Cerebellar nuclear complex (tissue), 1 donor: Measurements from ENCODE around the gene TNRC18.
"Not testable (repeated sequence)": the region's sequence is repeated elsewhere in the genome, so short reads cannot be mapped to it uniquely, and the experiment has no call there.

Source experiments
- DNase-seq, 2 experiments: peaks; one replicate each; lab custom pipeline; 2025; lab: John Stamatoyannopoulos, UW

The TNRC18 gene

DNA sequence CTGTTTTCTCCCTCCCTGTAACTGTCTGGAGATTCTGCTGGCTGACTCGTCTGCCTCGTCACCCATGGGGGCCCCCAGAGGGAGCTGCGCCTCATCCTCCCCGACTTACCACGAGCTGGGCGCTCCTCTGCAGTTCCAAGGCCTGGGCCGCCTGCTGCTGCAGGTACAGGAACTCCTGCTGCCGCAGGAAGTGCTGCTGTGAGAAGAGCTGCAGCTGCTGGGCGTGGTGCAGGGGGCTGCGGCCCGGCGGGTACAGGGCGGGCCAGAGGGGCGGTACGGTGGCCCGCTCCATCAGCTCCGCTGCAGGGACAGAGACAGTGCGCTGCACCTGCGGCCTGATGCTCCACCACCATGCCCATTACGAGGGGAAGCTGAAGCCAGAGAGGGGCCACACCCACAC is 47.7 kb downstream of the TNRC18 start:
- no peak for DNase-seq

DNA sequence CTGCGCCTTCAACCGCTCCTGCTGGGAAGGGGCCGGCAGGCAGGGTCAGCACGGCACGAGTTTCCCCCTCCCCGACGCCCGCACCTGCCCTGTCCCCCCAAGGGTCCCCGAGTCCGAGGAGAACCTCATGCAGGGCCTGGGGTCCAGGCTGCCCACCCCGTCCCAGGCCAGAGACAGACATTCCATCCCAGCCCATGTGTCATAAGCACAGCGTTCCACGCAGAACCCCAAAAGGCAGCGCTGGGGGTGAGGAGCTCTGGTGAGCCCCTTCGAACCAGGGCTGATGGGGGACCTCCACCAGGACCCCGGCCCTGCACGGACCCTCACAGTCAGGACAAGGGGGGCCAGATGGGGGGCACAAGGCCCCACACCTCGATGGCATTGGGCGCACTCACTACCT is 49.2 kb downstream of the TNRC18 start:
- no peak for DNase-seq

DNA sequence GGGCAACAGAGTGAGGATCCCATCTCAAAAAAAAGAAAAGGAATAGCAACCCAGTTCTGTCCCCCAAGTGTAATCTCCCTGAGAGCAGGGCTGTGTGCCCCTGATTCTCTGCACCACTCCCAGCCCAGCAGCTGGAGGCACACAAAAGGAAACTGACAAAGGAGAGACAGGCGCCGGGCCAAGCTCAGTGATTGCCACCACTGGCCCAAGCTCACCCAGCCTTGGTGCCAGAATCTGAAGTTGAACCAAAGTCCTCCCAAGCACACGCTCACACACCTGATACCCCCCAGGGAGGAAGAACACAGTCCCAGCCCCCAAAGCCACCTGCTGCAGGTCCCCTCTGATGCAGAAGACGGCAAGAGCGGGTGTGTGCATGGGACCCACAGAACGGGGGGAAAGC is 50.3 kb downstream of the TNRC18 start:
- no peak for DNase-seq

GRCh38 chr7:5370454-5371353 is 52.9 kb downstream of the TNRC18 start:
- no peak for DNase-seq

DNA sequence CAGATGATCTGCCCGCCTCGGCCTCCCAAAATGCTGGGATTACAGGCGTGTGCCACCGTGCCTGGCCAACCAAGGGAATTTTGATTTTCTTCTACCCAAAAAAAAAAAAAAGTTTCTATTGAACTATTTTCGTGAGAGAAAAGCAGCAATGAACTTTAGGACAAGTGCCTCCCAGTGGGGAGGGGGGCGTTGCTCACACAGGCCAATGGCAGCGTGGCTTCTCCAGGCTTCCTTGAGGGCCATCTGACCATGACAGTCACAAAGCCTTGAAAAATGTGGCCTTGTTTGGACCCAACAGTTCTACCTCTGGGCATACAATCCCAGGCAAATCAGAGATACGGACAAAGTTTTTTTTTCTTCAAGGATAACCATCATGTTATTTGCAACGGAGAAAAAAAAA is 56.0 kb downstream of the TNRC18 start:
- DNase-seq, result no peak

DNA sequence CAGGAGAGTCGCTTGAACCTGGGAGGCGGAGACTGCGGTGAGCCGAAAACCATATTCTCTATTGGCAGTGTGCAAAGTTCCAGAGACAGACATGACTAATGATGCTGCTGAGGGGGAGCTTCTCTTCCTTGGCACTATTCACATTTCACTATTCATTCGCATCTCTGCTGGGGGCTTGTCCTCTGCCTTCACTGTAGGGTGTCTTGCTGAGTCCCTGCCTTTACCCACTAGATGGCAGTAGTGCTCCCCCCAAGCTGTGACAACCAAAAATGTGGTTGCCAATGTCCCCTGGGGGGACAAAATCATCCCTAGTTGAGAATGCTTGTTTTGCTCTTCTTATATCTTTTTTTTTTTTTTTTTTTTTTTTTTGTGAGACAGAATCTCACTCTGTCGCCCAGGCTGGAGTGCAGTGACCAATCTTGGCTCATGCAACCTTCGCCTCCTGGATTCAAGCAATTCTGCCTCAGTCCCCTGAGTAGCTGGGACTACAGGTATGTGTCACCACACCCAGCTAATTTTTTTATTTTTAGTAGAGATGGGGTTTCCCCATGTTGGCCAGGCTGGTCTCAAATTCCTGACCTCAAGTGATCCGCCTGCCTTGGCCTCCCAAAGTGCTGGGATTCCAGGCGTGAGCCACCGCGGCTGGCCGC is 57.5 kb downstream of the TNRC18 start:
- peak in 1 of 2 experiments; percentile 84 for DNase-seq

DNA sequence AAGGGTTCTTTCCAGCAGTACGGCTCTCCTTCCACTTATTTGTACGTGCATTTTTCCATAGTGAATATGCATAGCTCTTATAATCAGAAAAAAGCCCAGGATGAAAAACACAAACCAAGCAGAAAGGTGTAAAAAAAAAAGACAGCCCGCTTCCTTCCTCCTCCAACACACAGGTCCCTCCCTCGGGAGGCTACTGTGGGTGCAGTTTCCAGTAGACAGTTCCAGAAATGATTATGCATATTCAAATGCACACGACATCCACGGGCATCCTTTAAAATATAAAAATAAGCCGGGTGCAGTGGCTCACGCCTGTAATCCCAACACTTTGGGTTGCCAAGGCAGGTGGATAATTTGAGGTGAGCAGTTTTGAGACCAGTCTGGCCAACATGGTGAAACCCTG is 59.9 kb downstream of the TNRC18 start:
- DNase-seq, result no peak

DNA sequence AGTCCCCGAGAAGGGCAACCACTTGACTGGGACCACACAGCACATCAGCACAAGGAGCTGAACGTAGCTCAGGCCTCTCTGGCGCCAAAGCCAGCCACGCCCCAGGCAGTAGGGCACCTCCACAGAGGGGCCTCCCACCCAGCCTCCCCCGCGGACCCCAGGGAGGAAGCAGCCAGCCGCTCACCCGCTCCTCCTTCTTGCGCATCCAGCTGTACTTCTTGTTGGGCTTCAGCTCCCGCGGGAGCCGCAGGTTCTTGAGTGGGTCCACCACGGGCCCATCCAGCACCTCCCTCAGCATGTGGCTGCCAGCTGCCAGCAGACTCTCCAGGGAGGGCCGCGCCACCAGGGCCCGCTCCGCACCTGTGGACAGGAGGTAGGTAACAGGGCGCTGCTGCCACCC is 61.2 kb downstream of the TNRC18 start:
- DNase-seq, result no peak

- DNase-seq, result no peak
These were observed 62.0 kb downstream of the TNRC18 start for GRCh38 chr7:5361446-5362127.

DNA sequence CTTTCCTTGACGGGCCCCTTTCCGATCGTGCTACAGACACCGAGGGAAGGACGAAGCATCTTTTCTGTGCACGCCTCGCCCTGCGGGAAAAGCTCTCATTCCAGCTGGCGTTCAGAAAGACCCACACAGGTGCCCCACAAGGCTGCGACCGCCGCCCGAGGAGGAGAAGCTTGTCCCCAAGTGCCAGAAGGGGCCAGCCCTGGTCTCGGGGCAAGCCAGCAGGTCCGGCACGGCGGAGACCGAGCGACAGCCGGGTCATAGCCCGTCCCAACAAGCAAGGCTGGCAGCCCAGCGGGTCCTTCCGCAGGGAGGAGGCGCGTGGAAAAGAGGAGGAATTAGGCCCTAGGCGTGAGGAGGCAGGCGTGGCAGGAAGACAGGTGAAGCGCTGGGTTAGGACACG is 62.7 kb downstream of the TNRC18 start:
- DNase-seq, result no peak

- DNase-seq, result no peak
These were observed 63.2 kb downstream of the TNRC18 start for GRCh38 chr7:5360451-5360850.

GRCh38 chr7:5360021-5360420 is 63.6 kb downstream of the TNRC18 start:
- DNase-seq, result not testable (repeated sequence)

DNA sequence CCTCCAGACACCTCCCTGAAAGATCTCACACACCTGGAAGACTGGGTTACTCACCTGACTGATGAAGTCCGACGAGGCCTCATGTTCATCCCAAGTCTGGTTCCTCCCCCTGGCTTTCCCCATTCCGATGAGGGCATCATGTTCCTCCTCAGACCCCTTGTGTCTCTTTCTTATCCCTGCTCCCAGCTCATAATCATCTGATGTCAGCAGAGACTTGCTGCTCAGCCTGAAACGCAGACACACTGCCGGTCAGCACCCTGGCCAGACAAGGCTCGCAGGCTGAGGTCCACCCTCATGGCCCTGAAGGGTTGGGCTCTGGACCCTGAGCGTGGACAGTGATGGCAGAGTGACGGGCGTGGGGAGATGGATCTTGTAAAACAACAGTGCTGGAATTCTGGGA is 64.3 kb downstream of the TNRC18 start:
- DNase-seq, result no peak

DNA sequence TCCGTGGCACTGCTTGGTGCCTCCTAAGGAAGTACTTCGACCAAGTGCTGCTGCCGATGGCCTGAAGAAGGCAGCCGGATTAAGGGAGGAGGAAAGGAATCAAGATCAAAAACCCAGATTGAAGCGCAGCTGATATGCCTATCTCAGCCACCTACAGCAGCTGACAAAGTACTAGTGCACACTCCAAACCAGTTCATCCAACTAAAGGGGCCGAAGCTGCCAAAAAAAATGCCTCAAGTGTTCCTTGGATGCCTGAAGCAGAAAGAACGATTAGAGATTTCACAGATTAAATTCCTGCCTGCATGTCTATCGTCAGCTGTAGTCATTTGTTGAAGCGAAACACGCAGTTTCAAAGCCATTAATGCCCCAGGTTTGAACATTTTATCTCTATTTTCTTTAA is 65.7 kb downstream of the TNRC18 start:
- no peak for DNase-seq

DNA sequence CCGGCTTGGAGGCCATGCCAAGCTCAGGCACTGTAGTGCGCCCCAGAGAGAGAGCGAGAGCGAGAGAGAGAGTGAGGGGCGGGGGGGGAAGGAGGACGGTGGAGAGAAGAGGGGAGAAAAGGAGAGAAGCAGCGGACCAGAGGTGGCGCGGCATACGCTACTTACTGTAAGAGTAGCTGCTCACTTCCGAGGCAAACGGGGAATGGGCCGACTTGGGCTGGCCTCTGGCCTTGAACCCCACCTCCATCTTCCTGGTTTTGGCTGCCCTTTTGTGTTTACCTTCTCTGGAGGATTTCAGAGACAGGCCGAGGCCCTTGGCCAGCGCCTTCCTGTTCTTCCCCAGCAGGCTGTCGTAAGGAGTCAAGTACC is 66.9 kb downstream of the TNRC18 start:
- no peak for DNase-seq

GRCh38 chr7:5354460-5355232 is 69.0 kb downstream of the TNRC18 start:
- no peak for DNase-seq

DNA sequence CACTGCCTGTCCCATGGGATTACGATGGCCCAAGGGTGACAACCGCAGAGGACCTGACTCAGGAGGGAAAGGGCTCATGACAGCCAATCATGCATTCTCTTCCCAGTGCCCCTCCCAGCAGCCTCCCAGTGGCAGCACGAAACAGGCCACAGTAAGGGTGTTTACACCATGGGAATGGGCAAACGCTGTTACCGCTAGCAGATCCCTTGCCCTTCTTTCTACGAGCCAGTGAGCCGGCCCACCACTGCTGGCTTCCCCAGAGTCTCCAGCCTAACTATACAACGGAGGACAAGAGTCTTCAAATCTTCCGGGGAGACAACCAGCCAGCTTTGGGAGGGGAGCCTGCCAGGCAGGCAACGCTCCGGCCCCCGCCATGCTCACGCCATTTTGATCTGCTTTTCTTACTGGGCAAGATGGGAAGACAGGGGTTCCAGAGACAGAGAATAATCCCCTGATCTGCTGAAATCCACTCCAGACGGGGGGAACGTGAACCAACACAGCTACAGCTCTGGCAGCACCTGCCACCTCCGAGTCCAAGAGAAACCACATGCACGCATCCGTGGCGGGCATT is 71.1 kb downstream of the TNRC18 start:
- no peak for DNase-seq

DNA sequence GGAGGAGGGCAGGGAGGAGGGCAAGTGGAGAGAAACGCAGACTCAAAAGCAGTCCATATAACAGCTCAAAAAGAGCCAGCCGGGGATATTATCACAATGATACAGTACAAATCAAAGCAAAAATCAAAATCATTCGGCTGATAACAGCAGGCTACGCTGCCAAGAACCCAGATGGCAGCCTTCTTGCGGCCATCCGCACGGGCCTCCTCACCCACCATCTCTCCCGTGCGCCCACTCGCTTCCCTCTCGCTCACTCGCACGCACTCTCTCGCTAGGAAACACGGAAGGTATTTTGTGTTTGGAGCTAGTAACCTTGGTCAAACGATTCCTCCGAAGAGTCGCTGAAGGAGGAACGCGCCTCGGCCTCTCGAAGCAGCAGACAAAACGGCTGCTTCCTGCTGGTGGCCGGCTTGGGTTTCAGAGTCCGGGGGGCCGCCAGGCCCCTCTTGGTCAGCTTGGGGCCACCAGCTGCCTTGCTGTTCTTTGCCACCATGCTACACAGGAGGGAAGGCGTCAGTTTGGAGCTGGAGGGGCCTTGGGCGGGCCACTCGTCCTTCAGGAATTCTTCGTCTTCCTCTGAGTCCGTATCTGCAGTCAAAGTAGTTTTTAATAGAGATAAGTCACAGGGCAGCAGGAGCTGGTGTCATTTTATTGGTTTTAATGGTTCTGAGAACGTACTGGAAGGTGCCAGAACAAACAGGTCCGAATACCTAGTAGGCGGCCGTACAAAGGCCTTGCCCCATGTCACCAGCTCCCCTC is 71.9 kb downstream of the TNRC18 start:
- no peak for DNase-seq

GRCh38 chr7:5350600-5351385 is 72.8 kb downstream of the TNRC18 start:
- DNase-seq, result no peak

- DNase-seq, result no peak
These were observed 73.5 kb downstream of the TNRC18 start for GRCh38 chr7:5350174-5350463.
